HG02885 (cell line): ENCODE results near the gene NRIP2.

Source experiments
- ATAC-seq: cut with Tn5 transposase; IDR thresholded peaks from one replicate; pipeline ENCODE4 v1.9.1; 2021; ENCODE audit warnings: mild to moderate bottlenecking; ENCODE audit not compliant: unreplicated experiment, poor library complexity

The NRIP2 gene

GRCh38 chr12:2785017-2785416 lies 49.8 kb downstream of the NRIP2 start:
- no peak for ATAC-seq

GRCh38 chr12:2783936-2784600 lies 50.8 kb downstream of the NRIP2 start:
- ATAC-seq: peak; percentile 56

DNA sequence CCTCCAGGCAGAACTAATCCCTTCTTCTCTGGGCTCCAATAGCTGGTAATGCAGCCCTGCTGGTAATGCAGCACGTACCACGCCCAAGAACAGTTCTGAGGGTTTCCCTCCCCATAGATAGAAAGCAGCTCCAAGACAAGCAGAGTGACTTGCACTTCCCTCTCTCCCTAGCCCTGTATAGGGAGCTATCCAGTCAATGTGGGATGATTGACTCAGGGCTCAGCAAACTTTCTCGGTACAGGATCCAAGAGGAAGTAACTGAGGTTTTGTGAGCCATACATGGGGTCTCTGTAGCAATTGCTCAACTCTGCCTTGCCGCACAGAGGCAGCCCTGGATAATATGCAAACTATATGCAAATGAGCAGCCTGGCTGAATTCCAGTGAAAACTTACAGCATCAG lies 55.6 kb downstream of the NRIP2 start:
- no peak for ATAC-seq

DNA sequence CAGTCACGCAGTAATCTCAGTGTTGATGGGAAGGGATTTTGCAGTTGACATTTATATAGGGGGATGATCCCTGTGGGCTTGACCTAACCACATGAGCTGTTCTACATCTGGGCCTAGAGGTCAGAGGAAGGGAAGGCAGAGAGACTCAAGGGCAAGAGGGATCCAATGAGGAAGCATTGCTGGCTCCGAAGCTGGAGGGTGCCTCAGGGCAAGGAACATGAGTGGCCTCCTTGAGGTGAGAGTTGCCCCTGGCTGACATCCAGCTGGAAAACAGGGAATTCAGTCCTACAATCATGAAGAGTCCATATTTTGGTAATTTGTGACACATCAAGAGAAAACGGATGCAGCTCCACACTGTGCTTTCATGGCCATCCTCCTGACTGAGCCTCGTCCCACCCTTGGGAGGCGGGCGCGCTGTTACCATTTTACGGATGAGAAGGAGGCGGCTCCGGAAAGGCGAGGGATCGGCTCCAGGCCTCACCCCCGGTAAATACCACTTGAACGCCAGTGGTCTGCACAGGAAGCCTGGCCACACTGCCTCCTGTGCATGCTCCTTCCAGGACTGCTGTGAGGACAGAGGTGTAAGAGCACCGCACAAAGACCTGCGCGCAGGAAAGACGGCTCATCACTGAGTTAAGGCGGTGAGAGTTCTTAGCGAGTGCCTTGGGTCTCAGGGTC lies 58.6 kb downstream of the NRIP2 start:
- no peak for ATAC-seq

- ATAC-seq: no peak
These were observed 59.4 kb downstream of the NRIP2 start for GRCh38 chr12:2775431-2775830.
